ENCODE data around the gene FRMD3.

The FRMD3 gene

GRCh38 chr9:83472221-83472665, 66.0 kb downstream of the FRMD3 start:
- ATAC-seq (no peak), DNase-seq (ENCODE audit: low spot score in 2 of 2) (no peak)
- Mint-ChIP-seq H3K4me3 (no peak overlapping the region), H3K9me3 (no peaks in the 10 kb centered on the region), H3K36me3 (no peaks in the 10 kb centered on the region), H3K27ac (no peak overlapping the region), H3K4me1 (peaks cover 14% of the 10 kb centered on the region)

GRCh38 chr9:83471241-83471640, 67.0 kb downstream of the FRMD3 start:
- Mint-ChIP-seq H3K36me3 (no peaks in the 10 kb centered on the region), H3K27ac (no peak overlapping the region), H3K4me1 (peaks cover 14% of the 10 kb centered on the region), H3K4me3 (no peak overlapping the region), H3K9me3 (no peaks in the 10 kb centered on the region)
- ATAC-seq: no peak
- no peak for DNase-seq (ENCODE audit: low spot score in 2 of 2)

DNA sequence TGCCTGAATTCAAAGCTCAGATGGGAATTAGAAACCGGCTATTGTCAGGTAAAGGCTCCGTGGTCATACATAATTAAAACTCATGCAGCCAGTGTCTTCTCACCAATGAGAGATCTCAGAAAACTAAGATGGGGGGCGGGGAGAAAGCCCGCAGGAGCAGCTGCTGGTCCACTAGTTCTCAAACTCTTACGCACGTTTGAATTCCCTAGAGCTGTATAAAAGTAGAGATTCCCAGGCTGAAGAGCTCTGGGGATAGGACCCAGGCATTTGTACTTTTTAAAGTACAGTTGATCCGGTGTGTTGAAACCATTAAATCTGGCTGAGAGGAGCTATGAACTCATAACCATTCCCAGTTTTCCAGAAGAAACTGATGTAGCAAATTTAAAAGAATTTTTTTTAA, 68.5 kb downstream of the FRMD3 start:
- no peak for ATAC-seq
- Mint-ChIP-seq H3K4me1 (peaks cover 14% of the 10 kb centered on the region), H3K36me3 (no peaks in the 10 kb centered on the region), H3K4me3 (no peak overlapping the region), H3K9me3 (no peaks in the 10 kb centered on the region), H3K27ac (no peak overlapping the region)
- DNase-seq (ENCODE audit: low spot score in 2 of 2): no peak

DNA sequence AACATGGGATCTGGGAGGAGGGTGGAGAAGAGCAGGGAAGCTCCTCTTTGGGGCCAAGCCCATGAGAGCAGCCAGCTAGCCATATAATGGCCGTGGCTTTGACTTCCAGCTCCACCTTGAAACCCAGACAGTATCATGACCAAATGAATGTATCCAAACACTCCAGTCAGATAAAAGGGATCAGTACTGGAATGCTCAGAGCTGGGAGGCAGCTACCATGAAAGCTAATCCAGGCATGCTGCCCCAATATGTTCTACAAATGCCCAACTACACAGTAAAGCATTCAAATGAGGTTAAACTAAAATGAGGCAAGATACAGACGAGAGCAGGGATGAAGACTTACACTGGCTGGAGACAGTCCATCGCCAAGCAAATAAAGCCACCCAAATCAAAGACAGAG, 69.4 kb downstream of the FRMD3 start:
- ATAC-seq: no peak
- no peak overlapping the region for H3K27ac Mint-ChIP-seq
- no peak for DNase-seq (ENCODE audit: low spot score in 2 of 2)
- no peaks in the 10 kb centered on the region for H3K36me3 Mint-ChIP-seq
- no peaks in the 10 kb centered on the region for H3K9me3 Mint-ChIP-seq
- H3K4me1 Mint-ChIP-seq: peaks cover 11% of the 10 kb centered on the region
- H3K4me3 Mint-ChIP-seq: no peak overlapping the region

GRCh38 chr9:83466877-83467276, 71.3 kb downstream of the FRMD3 start:
- Mint-ChIP-seq H3K4me3 (no peak overlapping the region), H3K9me3 (no peaks in the 10 kb centered on the region), H3K4me1 (no peaks in the 10 kb centered on the region), H3K27ac (no peak overlapping the region), H3K36me3 (no peaks in the 10 kb centered on the region)
- ATAC-seq: no peak
- no peak for DNase-seq (ENCODE audit: low spot score in 2 of 2)

DNA sequence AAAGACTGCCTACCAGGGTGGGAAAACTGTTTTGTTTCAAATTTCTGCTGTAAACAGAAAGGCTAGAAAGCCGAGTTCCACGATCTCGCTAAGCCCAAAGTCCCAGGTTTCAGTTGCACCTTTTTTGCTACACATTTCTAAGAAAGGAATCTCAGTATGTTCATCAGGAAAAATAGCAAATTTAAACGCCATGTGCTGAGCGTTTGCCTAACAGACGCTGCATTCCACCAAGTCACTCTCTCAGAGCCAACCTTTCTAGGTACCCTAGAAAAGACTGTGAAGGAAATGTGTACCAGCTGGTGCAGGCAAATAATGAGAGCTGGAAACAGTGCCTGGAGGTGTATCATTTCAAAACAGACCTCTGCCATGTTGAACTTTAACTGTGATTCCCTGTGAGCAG, 71.8 kb downstream of the FRMD3 start:
- DNase-seq (ENCODE audit: low spot score in 2 of 2): no peak
- Mint-ChIP-seq H3K27ac (no peak overlapping the region), H3K4me1 (no peaks in the 10 kb centered on the region), H3K4me3 (no peak overlapping the region), H3K9me3 (no peaks in the 10 kb centered on the region), H3K36me3 (no peaks in the 10 kb centered on the region)
- ATAC-seq: no peak

- Mint-ChIP-seq H3K4me1 (no peaks in the 10 kb centered on the region), H3K9me3 (no peaks in the 10 kb centered on the region), H3K4me3 (no peak overlapping the region), H3K36me3 (no peaks in the 10 kb centered on the region), H3K27ac (no peak overlapping the region)
- ATAC-seq (peak; percentile 19), DNase-seq (ENCODE audit: low spot score in 2 of 2) (no peak)
These were observed 78.4 kb downstream of the FRMD3 start for GRCh38 chr9:83459830-83460229.

DNA sequence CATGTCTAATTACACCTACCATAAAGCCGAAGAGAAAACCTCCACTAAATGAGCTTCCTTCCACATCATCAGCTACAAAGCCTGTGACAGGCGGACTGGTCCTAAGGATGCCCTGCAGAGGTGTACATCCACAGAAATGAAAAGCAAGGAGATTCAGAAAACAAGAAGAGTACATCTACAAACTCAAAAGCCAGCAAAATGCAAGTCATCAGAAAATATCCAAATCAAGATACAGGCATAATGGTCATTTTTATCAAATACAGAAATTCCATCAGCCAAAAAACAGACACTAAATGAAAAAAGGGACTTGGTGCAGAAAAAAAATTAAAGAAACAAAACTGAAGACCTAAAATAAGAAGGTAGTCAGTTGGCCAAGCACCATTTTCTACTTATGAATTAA, 79.7 kb downstream of the FRMD3 start:
- no peaks in the 10 kb centered on the region for H3K9me3 Mint-ChIP-seq
- H3K4me1 Mint-ChIP-seq: no peaks in the 10 kb centered on the region
- no peak for DNase-seq (ENCODE audit: low spot score in 2 of 2)
- H3K36me3 Mint-ChIP-seq: no peaks in the 10 kb centered on the region
- no peak overlapping the region for H3K27ac Mint-ChIP-seq
- no peak overlapping the region for H3K4me3 Mint-ChIP-seq
- ATAC-seq: no peak

DNA sequence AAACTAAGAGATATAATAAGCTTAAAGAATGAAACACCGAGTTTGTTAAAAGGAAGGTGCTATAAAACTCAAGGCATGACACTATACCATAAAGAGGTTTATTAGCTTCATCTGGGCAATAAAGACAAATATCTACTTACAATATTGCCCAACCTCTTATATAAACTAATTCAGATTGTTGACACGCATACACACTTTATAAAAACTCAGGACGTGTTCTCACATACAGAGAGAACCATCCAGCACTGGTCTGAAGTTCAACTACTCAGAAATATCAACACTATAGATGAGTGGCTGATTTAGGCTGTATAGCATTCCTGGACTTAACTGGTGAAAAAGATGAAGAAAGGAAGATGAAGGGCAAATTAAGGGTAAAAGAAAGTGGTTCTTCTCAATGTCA, 81.2 kb downstream of the FRMD3 start:
- ATAC-seq (no peak), DNase-seq (ENCODE audit: low spot score in 2 of 2) (no peak)
- H3K4me1 Mint-ChIP-seq: no peaks in the 10 kb centered on the region
- no peak overlapping the region for H3K4me3 Mint-ChIP-seq
- H3K36me3 Mint-ChIP-seq: no peaks in the 10 kb centered on the region
- H3K27ac Mint-ChIP-seq: no peak overlapping the region
- no peaks in the 10 kb centered on the region for H3K9me3 Mint-ChIP-seq

- no peak for DNase-seq (ENCODE audit: low spot score in 2 of 2)
- Mint-ChIP-seq H3K36me3 (no peaks in the 10 kb centered on the region), H3K9me3 (no peaks in the 10 kb centered on the region), H3K4me3 (no peak overlapping the region), H3K4me1 (no peaks in the 10 kb centered on the region), H3K27ac (no peak overlapping the region)
- ATAC-seq: no peak
These were observed 82.0 kb downstream of the FRMD3 start for GRCh38 chr9:83456226-83456625.

DNA sequence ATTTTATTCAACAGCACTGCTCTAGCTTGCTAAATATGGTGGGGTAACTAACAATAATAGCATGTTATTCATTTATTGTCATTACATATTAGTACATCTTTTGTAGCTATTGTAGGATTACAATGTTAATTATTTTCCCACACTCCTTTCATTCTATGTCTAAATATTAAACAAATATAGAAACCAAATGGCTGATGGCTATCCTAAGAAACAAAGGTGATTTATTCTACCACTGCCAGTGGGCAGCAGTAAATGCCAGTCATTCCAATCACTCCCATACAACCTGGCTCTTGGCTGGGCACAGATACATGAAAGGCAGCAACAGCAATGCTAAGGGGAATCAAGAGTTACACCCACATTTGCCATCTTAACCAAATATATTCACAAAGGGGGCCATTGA, 84.1 kb downstream of the FRMD3 start:
- no peaks in the 10 kb centered on the region for H3K9me3 Mint-ChIP-seq
- no peaks in the 10 kb centered on the region for H3K36me3 Mint-ChIP-seq
- no peaks in the 10 kb centered on the region for H3K4me1 Mint-ChIP-seq
- ATAC-seq: no peak
- H3K4me3 Mint-ChIP-seq: no peak overlapping the region
- DNase-seq (ENCODE audit: low spot score in 2 of 2): no peak
- no peak overlapping the region for H3K27ac Mint-ChIP-seq

DNA sequence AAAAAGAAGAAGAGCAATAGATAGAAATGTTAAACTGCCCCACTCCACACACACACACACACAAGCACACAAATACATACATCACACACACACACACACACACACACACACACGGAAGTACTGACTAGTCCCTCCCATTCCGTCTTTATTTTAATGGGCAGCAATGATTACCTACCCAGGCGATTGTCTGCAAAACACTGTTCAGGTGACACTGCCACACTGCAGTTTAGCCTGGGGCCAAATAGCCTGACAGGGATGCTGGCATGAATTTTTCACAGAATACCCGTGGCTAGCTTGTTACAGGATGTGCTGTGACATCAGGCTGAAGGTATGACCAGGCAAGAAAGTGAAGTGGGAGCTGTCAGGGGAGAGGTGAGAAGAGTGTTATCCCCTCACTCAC, 86.9 kb downstream of the FRMD3 start:
- no peak for DNase-seq (ENCODE audit: low spot score in 2 of 2)
- no peak for ATAC-seq
- no peaks in the 10 kb centered on the region for H3K9me3 Mint-ChIP-seq
- no peaks in the 10 kb centered on the region for H3K36me3 Mint-ChIP-seq
- H3K4me3 Mint-ChIP-seq: no peak overlapping the region
- H3K4me1 Mint-ChIP-seq: no peaks in the 10 kb centered on the region
- no peak overlapping the region for H3K27ac Mint-ChIP-seq

DNA sequence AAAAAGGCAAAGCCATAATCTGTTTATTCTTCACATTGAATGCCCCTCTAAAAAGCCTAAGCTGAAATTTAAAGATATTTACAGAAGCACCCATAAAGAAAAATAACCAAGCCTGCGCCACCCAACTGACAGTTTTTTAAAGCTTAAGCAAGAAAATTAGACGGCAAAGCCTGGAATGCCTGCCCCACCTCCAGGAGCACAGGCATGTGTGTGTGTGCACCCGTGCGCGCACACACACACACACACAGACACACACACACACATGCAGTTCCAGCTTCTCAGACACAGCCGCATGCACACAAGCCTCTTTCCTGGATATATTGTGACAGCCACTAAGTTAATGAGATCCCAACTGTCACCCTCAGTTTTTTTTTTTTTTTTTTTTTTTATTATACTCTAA, 88.2 kb downstream of the FRMD3 start:
- ATAC-seq: no peak
- Mint-ChIP-seq H3K4me3 (no peak overlapping the region), H3K4me1 (no peaks in the 10 kb centered on the region), H3K36me3 (no peaks in the 10 kb centered on the region), H3K9me3 (no peaks in the 10 kb centered on the region), H3K27ac (no peak overlapping the region)
- DNase-seq (ENCODE audit: low spot score in 2 of 2): no peak

DNA sequence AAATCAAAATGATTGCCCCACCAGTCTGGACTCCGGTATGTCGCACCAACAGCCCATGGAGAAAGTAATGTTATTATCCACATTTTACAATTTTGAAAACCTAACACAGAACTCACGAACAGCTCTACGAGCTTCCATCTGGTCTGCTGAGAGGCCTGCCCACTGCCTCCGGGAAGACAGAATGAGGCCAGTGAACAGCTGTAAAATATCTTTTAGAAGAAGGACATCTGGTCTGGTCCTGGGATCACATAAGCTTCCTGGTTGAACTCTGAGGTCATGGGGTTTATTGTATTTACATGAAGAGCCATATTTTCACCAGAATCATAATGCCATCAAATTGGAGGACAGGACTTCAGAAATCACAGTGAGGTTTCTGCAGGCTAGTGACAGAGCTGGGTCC, 89.0 kb downstream of the FRMD3 start:
- Mint-ChIP-seq H3K4me1 (no peaks in the 10 kb centered on the region), H3K36me3 (no peaks in the 10 kb centered on the region), H3K27ac (no peak overlapping the region), H3K9me3 (no peaks in the 10 kb centered on the region), H3K4me3 (no peak overlapping the region)
- no peak for ATAC-seq
- DNase-seq (ENCODE audit: low spot score in 2 of 2): no peak

DNA sequence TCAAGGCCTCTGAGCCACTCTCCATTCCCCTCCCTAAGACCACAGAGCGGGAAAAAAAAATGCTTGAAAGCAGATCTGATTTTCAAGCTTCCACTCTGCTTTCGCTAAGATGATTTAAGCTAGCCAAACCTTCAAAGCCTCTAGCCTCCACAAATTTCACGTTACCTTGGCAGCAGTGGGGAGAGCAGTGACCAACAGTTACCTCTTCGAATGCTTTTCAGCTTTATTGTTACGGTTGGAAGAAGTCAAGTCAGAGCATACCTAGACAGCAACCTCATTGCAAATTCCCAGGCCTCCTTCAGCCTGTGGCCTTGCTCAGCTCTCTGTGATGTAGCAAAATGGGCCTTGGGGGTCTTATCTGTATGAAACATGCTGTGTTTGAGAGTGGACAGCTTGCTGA, 89.6 kb downstream of the FRMD3 start:
- H3K4me1 Mint-ChIP-seq: no peaks in the 10 kb centered on the region
- DNase-seq (ENCODE audit: low spot score in 2 of 2) (no peak), ATAC-seq (no peak)
- no peaks in the 10 kb centered on the region for H3K9me3 Mint-ChIP-seq
- H3K36me3 Mint-ChIP-seq: no peaks in the 10 kb centered on the region
- no peak overlapping the region for H3K4me3 Mint-ChIP-seq
- no peak overlapping the region for H3K27ac Mint-ChIP-seq

- Mint-ChIP-seq H3K4me1 (no peaks in the 10 kb centered on the region), H3K36me3 (no peaks in the 10 kb centered on the region), H3K4me3 (no peak overlapping the region), H3K27ac (no peak overlapping the region), H3K9me3 (no peaks in the 10 kb centered on the region)
- ATAC-seq (no peak), DNase-seq (ENCODE audit: low spot score in 2 of 2) (no peak)
These were observed 90.8 kb downstream of the FRMD3 start for GRCh38 chr9:83447351-83447750.

GRCh38 chr9:83445703-83446265, 92.4 kb downstream of the FRMD3 start:
- Mint-ChIP-seq H3K36me3 (no peaks in the 10 kb centered on the region), H3K9me3 (no peaks in the 10 kb centered on the region), H3K27ac (no peak overlapping the region), H3K4me3 (no peak overlapping the region), H3K4me1 (no peaks in the 10 kb centered on the region)
- DNase-seq (ENCODE audit: low spot score in 2 of 2) (no peak), ATAC-seq (no peak)

All from stimulated activated effector memory CD8-positive, alpha-beta T cell treated with anti-CD3 and anti-CD28 coated beads, Interleukin-12 subunit alpha, Interleukin-12 subunit beta, amount 100 ng/mL, for 72 hours (primary cell).